ENCODE data around the gene MCM5.

The MCM5 gene

DNA sequence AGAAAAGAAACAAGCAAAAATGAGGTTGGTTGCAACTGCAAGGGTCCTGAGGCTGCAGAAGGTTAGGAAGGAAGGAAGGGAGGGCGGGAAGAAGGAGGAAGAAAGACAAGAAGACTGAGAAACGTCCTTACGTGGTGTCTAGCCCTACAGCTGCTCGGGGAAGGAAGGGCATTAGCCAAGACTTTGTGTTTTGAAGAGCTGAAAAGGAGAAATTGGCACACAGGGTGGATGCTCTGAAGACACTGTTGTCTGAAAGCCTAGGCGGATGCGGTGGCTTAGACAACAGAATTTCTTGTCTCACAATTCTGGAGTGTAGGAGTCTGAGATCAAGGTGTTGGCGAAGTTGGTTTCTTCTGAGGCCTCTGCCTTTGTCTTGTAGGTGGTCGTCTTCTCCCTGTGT, 60.7 kb downstream of the MCM5 start:
- DNase-seq = no peak
- H3K4me1 ChIP-seq (ENCODE audit: low read length) = no peaks in the 10 kb centered on the region
- H3K27me3 ChIP-seq (replicated peaks; ENCODE audit: insufficient read depth, low read length) = no peaks in the 10 kb centered on the region
- no peak overlapping the region for H3K4me3 ChIP-seq (ENCODE audit: low read length)
- no peaks in the 10 kb centered on the region for H3F3A ChIP-seq (ENCODE audit: insufficient read depth, low read length)
- no peak overlapping the region for H3K9ac ChIP-seq (ENCODE audit: low read length)
- H3K9me3 ChIP-seq (replicated peaks; ENCODE audit: insufficient read depth, low read length) = no peaks in the 10 kb centered on the region
- H3K27ac ChIP-seq (ENCODE audit: low read length) = no peak overlapping the region
- H3K79me2 ChIP-seq (ENCODE audit: low read length) = no peaks in the 10 kb centered on the region
- no peak overlapping the region for H2AFZ ChIP-seq (ENCODE audit: low read length)
- H3K9me2 ChIP-seq (replicated peaks; ENCODE audit: insufficient read depth, low read length) = no peaks in the 10 kb centered on the region
- TF ChIP-seq EZH2phosphoT487 (IDR thresholded peaks at IDR 0.05; ENCODE audit: low read length) = no peak
- TF ChIP-seq, protein P1, sequence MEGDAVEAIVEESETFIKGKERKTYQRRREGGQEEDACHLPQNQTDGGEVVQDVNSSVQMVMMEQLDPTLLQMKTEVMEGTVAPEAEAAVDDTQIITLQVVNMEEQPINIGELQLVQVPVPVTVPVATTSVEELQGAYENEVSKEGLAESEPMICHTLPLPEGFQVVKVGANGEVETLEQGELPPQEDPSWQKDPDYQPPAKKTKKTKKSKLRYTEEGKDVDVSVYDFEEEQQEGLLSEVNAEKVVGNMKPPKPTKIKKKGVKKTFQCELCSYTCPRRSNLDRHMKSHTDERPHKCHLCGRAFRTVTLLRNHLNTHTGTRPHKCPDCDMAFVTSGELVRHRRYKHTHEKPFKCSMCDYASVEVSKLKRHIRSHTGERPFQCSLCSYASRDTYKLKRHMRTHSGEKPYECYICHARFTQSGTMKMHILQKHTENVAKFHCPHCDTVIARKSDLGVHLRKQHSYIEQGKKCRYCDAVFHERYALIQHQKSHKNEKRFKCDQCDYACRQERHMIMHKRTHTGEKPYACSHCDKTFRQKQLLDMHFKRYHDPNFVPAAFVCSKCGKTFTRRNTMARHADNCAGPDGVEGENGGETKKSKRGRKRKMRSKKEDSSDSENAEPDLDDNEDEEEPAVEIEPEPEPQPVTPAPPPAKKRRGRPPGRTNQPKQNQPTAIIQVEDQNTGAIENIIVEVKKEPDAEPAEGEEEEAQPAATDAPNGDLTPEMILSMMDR (IDR thresholded peaks at IDR 0.05; ENCODE audit: low read length) = no peak
- TF ChIP-seq EZH2 (optimal IDR thresholded peaks at IDR 0.05; ENCODE audit: low read depth, low read length) = no peak
- no peaks in the 10 kb centered on the region for H4K20me1 ChIP-seq (ENCODE audit: insufficient read depth, low read length)
- no peak overlapping the region for H3K4me2 ChIP-seq (ENCODE audit: low read depth, low read length)
- no peaks in the 10 kb centered on the region for H3K36me3 ChIP-seq (replicated peaks; ENCODE audit: insufficient read depth, low read length)

DNA sequence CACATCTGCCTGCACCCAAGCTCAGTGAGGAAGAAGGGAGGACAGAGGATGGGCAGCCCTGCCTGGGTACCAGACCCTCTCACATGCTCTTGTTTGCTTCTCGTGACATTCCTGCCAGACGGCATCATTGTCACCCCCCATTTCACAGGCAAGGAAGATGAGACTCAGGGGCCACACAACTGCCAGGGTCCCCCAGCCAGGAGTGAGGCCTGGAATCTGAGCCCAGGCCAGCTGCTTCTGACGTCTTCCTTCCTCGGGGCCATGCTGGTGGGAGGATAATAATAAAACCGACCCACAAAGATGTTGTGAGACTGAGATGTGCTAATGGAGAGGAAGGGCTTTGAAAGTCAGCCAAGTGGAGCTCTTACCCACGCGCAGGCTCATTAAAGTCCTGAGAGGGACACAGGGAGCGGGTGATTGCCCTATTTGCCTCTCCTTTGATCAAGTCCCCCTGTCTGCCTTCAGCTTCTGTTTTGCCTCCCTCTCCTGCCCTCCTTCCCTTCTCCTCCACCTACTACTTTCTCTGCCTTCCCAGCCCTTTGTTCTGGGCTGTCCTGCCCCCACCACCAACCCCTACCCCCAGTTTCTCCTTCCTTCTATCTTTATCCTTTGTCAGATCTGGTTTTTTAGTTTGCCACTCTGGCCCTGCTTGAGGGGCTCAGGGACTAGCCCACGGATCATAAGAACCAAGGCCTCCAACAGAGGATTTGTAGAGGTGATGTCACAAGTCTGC, 62.7 kb downstream of the MCM5 start:
- DNase-seq = no peak

DNA sequence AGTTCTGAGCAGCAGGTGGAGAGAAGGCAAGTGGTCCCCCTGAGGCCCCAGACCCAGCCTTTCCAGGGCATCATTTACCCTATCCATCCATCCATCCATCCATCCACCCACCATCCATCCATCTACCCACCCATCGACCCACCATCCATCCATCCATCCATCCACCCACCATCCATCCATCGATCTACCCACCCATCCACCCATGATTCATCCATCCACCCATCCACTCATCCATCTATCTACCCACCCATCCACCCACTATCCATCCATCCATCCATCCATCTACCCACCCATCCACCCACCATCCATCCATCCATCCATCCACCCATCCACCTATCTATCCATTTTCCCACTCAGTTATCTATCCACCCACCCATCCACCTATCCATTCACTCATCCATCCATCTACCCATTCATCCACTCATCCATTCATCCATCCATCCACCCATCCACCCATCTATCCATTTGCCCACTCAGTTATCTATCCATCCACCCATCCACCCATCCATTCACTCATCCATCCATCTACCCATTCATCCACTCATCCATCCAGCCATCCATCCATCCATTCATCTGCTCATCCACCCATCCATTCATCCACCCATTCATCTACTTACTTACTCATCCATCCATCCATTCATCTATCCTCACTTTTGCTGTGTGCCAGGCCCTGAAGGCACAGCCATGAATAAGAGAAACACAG, 63.4 kb downstream of the MCM5 start:
- no peak overlapping the region for H3K4me3 ChIP-seq (ENCODE audit: low read length)
- no peak for DNase-seq
- no peaks in the 10 kb centered on the region for H3K27me3 ChIP-seq (replicated peaks; ENCODE audit: insufficient read depth, low read length)
- TF ChIP-seq EZH2 (optimal IDR thresholded peaks at IDR 0.05; ENCODE audit: low read depth, low read length) = no peak
- TF ChIP-seq EZH2phosphoT487 (IDR thresholded peaks at IDR 0.05; ENCODE audit: low read length) = no peak
- TF ChIP-seq, protein P1 (IDR thresholded peaks at IDR 0.05; ENCODE audit: low read length) = no peak
- no peak overlapping the region for H3K4me2 ChIP-seq (ENCODE audit: low read depth, low read length)
- no peaks in the 10 kb centered on the region for H3F3A ChIP-seq (ENCODE audit: insufficient read depth, low read length)
- H3K27ac ChIP-seq (ENCODE audit: low read length) = no peak overlapping the region
- H3K9me2 ChIP-seq (replicated peaks; ENCODE audit: insufficient read depth, low read length) = no peaks in the 10 kb centered on the region
- no peak overlapping the region for H2AFZ ChIP-seq (ENCODE audit: low read length)
- H3K9ac ChIP-seq (ENCODE audit: low read length) = no peak overlapping the region
- H3K36me3 ChIP-seq (replicated peaks; ENCODE audit: insufficient read depth, low read length) = no peaks in the 10 kb centered on the region
- no peaks in the 10 kb centered on the region for H3K9me3 ChIP-seq (replicated peaks; ENCODE audit: insufficient read depth, low read length)
- no peaks in the 10 kb centered on the region for H3K4me1 ChIP-seq (ENCODE audit: low read length)
- H3K79me2 ChIP-seq (ENCODE audit: low read length) = no peaks in the 10 kb centered on the region
- H4K20me1 ChIP-seq (ENCODE audit: insufficient read depth, low read length) = no peaks in the 10 kb centered on the region

More for the DNA sequence above, 62.7 kb downstream of the MCM5 start:
- Histone ChIP-seq H3K9me2 (replicated peaks; ENCODE audit: insufficient read depth, low read length) (no peaks in the 10 kb centered on the region), H3K36me3 (replicated peaks; ENCODE audit: insufficient read depth, low read length) (no peaks in the 10 kb centered on the region), H4K20me1 (ENCODE audit: insufficient read depth, low read length) (no peaks in the 10 kb centered on the region), H3F3A (ENCODE audit: insufficient read depth, low read length) (no peaks in the 10 kb centered on the region), H3K4me2 (ENCODE audit: low read depth, low read length) (no peak overlapping the region), H3K9ac (ENCODE audit: low read length) (no peak overlapping the region), H3K4me1 (ENCODE audit: low read length) (no peaks in the 10 kb centered on the region), H3K4me3 (ENCODE audit: low read length) (no peak overlapping the region), H3K27ac (ENCODE audit: low read length) (no peak overlapping the region), H3K9me3 (replicated peaks; ENCODE audit: insufficient read depth, low read length) (no peaks in the 10 kb centered on the region), H3K27me3 (replicated peaks; ENCODE audit: insufficient read depth, low read length) (no peaks in the 10 kb centered on the region), H3K79me2 (ENCODE audit: low read length) (no peaks in the 10 kb centered on the region), H2AFZ (ENCODE audit: low read length) (no peak overlapping the region)
- TF ChIP-seq EZH2 (optimal IDR thresholded peaks at IDR 0.05; ENCODE audit: low read depth, low read length) = no peak
- TF ChIP-seq, protein P1 (IDR thresholded peaks at IDR 0.05; ENCODE audit: low read length) = no peak
- TF ChIP-seq EZH2phosphoT487 (IDR thresholded peaks at IDR 0.05; ENCODE audit: low read length) = no peak
